ENCODE results near the gene BTBD2.

GRCh38 chr19:2055931-2056836 lies 40.7 kb upstream of the BTBD2 start:
- no peak for TF ChIP-seq EP300 (conservative IDR thresholded peaks at IDR 0.05; ENCODE audit: poor library complexity, severe bottlenecking)
- no peak for TF ChIP-seq CTCF (IDR thresholded peaks at IDR 0.05; ENCODE audit: poor library complexity, severe bottlenecking)
- no peak for TF ChIP-seq EZH2 (IDR thresholded peaks at IDR 0.05; ENCODE audit: borderline replicate concordance, insufficient read depth, low read length, poor library complexity, severe bottlenecking)
- TF ChIP-seq SMC3 (conservative IDR thresholded peaks at IDR 0.05; ENCODE audit: poor library complexity): no peak
- no peak for TF ChIP-seq REST (IDR thresholded peaks at IDR 0.05; ENCODE audit: borderline replicate concordance)
- TF ChIP-seq RAD21 (conservative IDR thresholded peaks at IDR 0.05): no peak

Measured in neural cell (in vitro differentiated cells).